ENCODE data around the gene DNASE1L3.

DNASE1L3 gene

GRCh38 chr3:58144478-58145325 lies 66.1 kb downstream of the DNASE1L3 start:
- no peak for TF ChIP-seq TAF1 (IDR thresholded peaks at IDR 0.05; ENCODE audit: borderline replicate concordance, insufficient read depth, low read length)
- no peak for TF ChIP-seq SIN3A (IDR thresholded peaks at IDR 0.05; ENCODE audit: borderline replicate concordance, insufficient read depth, low read length)
- TF ChIP-seq, protein P1, sequence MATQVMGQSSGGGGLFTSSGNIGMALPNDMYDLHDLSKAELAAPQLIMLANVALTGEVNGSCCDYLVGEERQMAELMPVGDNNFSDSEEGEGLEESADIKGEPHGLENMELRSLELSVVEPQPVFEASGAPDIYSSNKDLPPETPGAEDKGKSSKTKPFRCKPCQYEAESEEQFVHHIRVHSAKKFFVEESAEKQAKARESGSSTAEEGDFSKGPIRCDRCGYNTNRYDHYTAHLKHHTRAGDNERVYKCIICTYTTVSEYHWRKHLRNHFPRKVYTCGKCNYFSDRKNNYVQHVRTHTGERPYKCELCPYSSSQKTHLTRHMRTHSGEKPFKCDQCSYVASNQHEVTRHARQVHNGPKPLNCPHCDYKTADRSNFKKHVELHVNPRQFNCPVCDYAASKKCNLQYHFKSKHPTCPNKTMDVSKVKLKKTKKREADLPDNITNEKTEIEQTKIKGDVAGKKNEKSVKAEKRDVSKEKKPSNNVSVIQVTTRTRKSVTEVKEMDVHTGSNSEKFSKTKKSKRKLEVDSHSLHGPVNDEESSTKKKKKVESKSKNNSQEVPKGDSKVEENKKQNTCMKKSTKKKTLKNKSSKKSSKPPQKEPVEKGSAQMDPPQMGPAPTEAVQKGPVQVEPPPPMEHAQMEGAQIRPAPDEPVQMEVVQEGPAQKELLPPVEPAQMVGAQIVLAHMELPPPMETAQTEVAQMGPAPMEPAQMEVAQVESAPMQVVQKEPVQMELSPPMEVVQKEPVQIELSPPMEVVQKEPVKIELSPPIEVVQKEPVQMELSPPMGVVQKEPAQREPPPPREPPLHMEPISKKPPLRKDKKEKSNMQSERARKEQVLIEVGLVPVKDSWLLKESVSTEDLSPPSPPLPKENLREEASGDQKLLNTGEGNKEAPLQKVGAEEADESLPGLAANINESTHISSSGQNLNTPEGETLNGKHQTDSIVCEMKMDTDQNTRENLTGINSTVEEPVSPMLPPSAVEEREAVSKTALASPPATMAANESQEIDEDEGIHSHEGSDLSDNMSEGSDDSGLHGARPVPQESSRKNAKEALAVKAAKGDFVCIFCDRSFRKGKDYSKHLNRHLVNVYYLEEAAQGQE (IDR thresholded peaks at IDR 0.05; ENCODE audit: insufficient read depth in 1 of 2, low read depth in 2 of 2, low read length in 2 of 2) = no peak
- no peak for TF ChIP-seq FOXP2 (optimal IDR thresholded peaks at IDR 0.05; ENCODE audit: borderline replicate concordance, extremely low read depth, extremely low read length, insufficient read depth)
- no peak for TF ChIP-seq POLR2AphosphoS5 (IDR thresholded peaks at IDR 0.05; ENCODE audit: low read depth, low read length)

GRCh38 chr3:58143417-58144055 lies 67.2 kb downstream of the DNASE1L3 start:
- TF ChIP-seq FOXP2 (optimal IDR thresholded peaks at IDR 0.05; ENCODE audit: borderline replicate concordance, extremely low read depth, extremely low read length, insufficient read depth) (no peak), TAF1 (IDR thresholded peaks at IDR 0.05; ENCODE audit: borderline replicate concordance, insufficient read depth, low read length) (no peak), POLR2AphosphoS5 (IDR thresholded peaks at IDR 0.05; ENCODE audit: low read depth, low read length) (no peak), SIN3A (IDR thresholded peaks at IDR 0.05; ENCODE audit: borderline replicate concordance, insufficient read depth, low read length) (no peak)
- TF ChIP-seq, protein P1 (IDR thresholded peaks at IDR 0.05; ENCODE audit: insufficient read depth in 1 of 2, low read depth in 2 of 2, low read length in 2 of 2) = no peak
